OCI-LY3 (cell line): ENCODE results near the gene RAX2.

Source experiments
- H2AFZ ChIP-seq: fragments of 200-600, 300-600 bp; shearing (Covaris generic); 2 replicates; pipeline ENCODE4 v1.6.0; 2014; ENCODE audit warnings: antibody characterized with exemption, low read depth, low read length
- H3K27ac ChIP-seq: fragments of 200-600, 300-600 bp; sonication (generic); 2 replicates; pipeline ENCODE4 v1.5.1; 2014; ENCODE audit warnings: mild to moderate bottlenecking, low read length, moderate library complexity, mixed read lengths
- H3K27me3 ChIP-seq: fragments of 200-600, 300-600 bp; sonication (generic); 2 replicates; pipeline ENCODE4 v1.6.1; 2014; ENCODE audit warnings: low read depth, low read length, mixed read lengths
- H3K36me3 ChIP-seq: fragments of 200-600, 300-600 bp; sonication (generic); replicated peaks from 2 replicates; pipeline ENCODE3; 2014; ENCODE audit warnings: low read depth, low read length, mixed read lengths
- H3K4me1 ChIP-seq: fragments of 300-600, 200-600 bp; sonication (generic); 2 replicates; pipeline ENCODE4 v1.6.1; 2014; ENCODE audit warnings: low read length, mixed read lengths
- H3K4me2 ChIP-seq: fragments of 200-600, 300-600 bp; sonication (generic); 2 replicates; pipeline ENCODE4 v1.6.1; 2014; ENCODE audit warnings: low read length, mixed read lengths
- H3K4me3 ChIP-seq: fragments of 300-600, 200-600 bp; sonication (generic); 2 replicates; pipeline ENCODE4 v1.5.1; 2014; ENCODE audit warnings: antibody characterized with exemption, mild to moderate bottlenecking, low read length, moderate library complexity
- H3K79me2 ChIP-seq: fragments of 300-600, 200-600 bp; shearing (Covaris generic); 2 replicates; pipeline ENCODE4 v1.6.1; 2014; ENCODE audit warnings: mild to moderate bottlenecking, low read length, mixed read lengths
- H3K9ac ChIP-seq: fragments of 300-600, 200-600 bp; shearing (Covaris generic); 2 replicates; pipeline ENCODE4 v1.6.0; 2014; ENCODE audit warnings: mild to moderate bottlenecking, low read length, moderate library complexity
- H3K9me3 ChIP-seq: fragments of 200-600, 300-600 bp; shearing (Covaris generic); 2 replicates; pipeline ENCODE4 v1.6.1; 2014; ENCODE audit warnings: low read length, mixed read lengths; ENCODE audit not compliant: insufficient read depth
- H4K20me1 ChIP-seq: fragments of 200-600, 300-600 bp; sonication (generic); 2 replicates; pipeline ENCODE4 v1.6.1; 2016; ENCODE audit warnings: low read length, mixed read lengths; ENCODE audit not compliant: insufficient read depth
- CTCF ChIP-seq: fragments of 200-600, 300-600 bp; sonication (generic); IDR thresholded peaks from 2 replicates; pipeline ENCODE4 v1.5.1; 2014; ENCODE audit warnings: antibody characterized with exemption, low read length, low read depth
- EZH2phosphoT487 ChIP-seq: fragments of 200-600 bp; shearing (Covaris generic); IDR thresholded peaks from 2 replicates; pipeline ENCODE4 v1.6.1; 2018; ENCODE audit warnings: antibody characterized with exemption, mixed run types, low read depth

RAX2 gene

DNA sequence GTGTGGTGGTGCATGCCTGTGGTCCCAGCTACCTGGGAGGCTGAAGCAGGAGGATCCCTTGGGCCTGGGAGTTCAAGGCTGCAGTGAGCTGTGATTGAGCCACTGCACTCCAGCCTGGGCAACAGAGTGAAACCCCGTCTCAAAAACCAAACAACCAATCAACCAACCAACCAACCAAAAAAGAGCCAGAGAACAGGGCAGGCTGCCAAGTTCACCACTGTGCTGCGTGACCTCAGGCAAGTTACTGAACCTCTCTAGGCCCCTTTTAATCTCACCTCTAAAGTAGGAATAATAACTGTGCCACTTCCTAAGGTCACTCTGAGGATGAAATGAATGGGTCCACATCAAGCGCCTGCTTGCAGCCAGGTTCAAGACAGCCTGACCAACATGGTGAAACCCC, 46.9 kb downstream of the RAX2 start:
- H3K79me2 ChIP-seq: no peaks in the 10 kb centered on the region
- H4K20me1 ChIP-seq: no peaks in the 10 kb centered on the region
- H3K4me2 ChIP-seq: no peak overlapping the region
- TF ChIP-seq CTCF (no peak), EZH2phosphoT487 (no peak)
- no peak overlapping the region for H3K4me3 ChIP-seq
- H3K9ac ChIP-seq: no peak overlapping the region
- H3K36me3 ChIP-seq: no peaks in the 10 kb centered on the region
- H3K9me3 ChIP-seq: no peaks in the 10 kb centered on the region
- no peak overlapping the region for H3K27ac ChIP-seq
- peaks cover 10% of the 10 kb centered on the region for H3K27me3 ChIP-seq
- no peaks in the 10 kb centered on the region for H3K4me1 ChIP-seq
- no peak overlapping the region for H2AFZ ChIP-seq

DNA sequence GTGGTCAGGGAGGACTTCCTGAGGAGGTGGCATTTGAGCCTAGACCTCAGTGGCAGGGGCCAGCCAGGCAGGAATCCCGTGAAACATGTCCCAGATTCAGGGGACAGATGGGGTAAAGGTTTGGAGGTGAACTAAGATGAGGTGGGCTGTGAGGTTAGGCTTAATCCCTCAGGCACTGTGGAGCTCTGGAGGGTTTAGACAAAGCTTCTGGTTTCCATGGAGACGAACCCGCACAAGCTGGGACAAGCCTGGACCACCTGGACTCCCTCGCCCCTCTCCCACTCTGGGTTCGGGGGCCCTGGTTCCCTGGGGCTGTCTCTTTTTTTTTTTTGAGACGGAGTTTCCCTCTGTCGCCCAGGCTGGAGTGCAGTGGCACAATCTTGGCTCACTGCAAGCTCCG, 48.1 kb downstream of the RAX2 start:
- Histone ChIP-seq H3K36me3 (no peaks in the 10 kb centered on the region), H4K20me1 (no peaks in the 10 kb centered on the region), H3K27me3 (peaks cover 13% of the 10 kb centered on the region), H3K9me3 (no peaks in the 10 kb centered on the region), H3K9ac (no peak overlapping the region), H3K4me1 (no peaks in the 10 kb centered on the region), H3K79me2 (no peaks in the 10 kb centered on the region), H3K27ac (no peak overlapping the region), H3K4me3 (no peak overlapping the region), H2AFZ (no peak overlapping the region), H3K4me2 (no peak overlapping the region)
- TF ChIP-seq EZH2phosphoT487 (no peak), CTCF (no peak)

- H3K27me3 ChIP-seq: peaks cover 13% of the 10 kb centered on the region
- TF ChIP-seq EZH2phosphoT487 (no peak), CTCF (no peak)
- H3K9me3 ChIP-seq: no peaks in the 10 kb centered on the region
- no peak overlapping the region for H2AFZ ChIP-seq
- no peak overlapping the region for H3K9ac ChIP-seq
- H3K79me2 ChIP-seq: no peaks in the 10 kb centered on the region
- no peaks in the 10 kb centered on the region for H3K36me3 ChIP-seq
- no peak overlapping the region for H3K4me2 ChIP-seq
- no peaks in the 10 kb centered on the region for H3K4me1 ChIP-seq
- no peaks in the 10 kb centered on the region for H4K20me1 ChIP-seq
- no peak overlapping the region for H3K27ac ChIP-seq
- H3K4me3 ChIP-seq: no peak overlapping the region
These were observed 48.9 kb downstream of the RAX2 start for GRCh38 chr19:3723110-3723488.

- Histone ChIP-seq H3K9me3 (no peaks in the 10 kb centered on the region), H3K9ac (no peak overlapping the region), H3K79me2 (no peaks in the 10 kb centered on the region), H3K36me3 (no peaks in the 10 kb centered on the region), H3K27ac (no peak overlapping the region), H2AFZ (no peak overlapping the region), H3K4me2 (no peak overlapping the region), H3K4me1 (no peaks in the 10 kb centered on the region), H4K20me1 (no peaks in the 10 kb centered on the region), H3K4me3 (no peak overlapping the region), H3K27me3 (peaks cover 13% of the 10 kb centered on the region)
- no peak for TF ChIP-seq CTCF
- no peak for TF ChIP-seq EZH2phosphoT487
These were observed 49.5 kb downstream of the RAX2 start for GRCh38 chr19:3722443-3723109.
